Fibroblast of pulmonary artery (primary cell): ENCODE results near the gene NIPA2.
"Not testable (repeated sequence)": the region's sequence is repeated elsewhere in the genome, so short reads cannot be mapped to it uniquely, and the experiment has no call there.

Experiments used
- DNase-seq: peaks from one replicate; pipeline ENCODE4 v3.0.0-alpha.2; 2010; ENCODE audit warnings: low read depth
- H3K4me3 ChIP-seq: replicated peaks from 2 replicates; pipeline ENCODE4 v1.5.1; 2011; ENCODE audit warnings: low read depth, mild to moderate bottlenecking, control low read depth, low read length, moderate library complexity
- TF ChIP-seq, protein P1 (sequence below): IDR thresholded peaks from 2 replicates; pipeline ENCODE4 v1.5.1; 2011; ENCODE audit warnings: mild to moderate bottlenecking, control low read depth, low read length, inconsistent platforms; ENCODE audit errors: missing control alignments

The NIPA2 gene

DNA sequence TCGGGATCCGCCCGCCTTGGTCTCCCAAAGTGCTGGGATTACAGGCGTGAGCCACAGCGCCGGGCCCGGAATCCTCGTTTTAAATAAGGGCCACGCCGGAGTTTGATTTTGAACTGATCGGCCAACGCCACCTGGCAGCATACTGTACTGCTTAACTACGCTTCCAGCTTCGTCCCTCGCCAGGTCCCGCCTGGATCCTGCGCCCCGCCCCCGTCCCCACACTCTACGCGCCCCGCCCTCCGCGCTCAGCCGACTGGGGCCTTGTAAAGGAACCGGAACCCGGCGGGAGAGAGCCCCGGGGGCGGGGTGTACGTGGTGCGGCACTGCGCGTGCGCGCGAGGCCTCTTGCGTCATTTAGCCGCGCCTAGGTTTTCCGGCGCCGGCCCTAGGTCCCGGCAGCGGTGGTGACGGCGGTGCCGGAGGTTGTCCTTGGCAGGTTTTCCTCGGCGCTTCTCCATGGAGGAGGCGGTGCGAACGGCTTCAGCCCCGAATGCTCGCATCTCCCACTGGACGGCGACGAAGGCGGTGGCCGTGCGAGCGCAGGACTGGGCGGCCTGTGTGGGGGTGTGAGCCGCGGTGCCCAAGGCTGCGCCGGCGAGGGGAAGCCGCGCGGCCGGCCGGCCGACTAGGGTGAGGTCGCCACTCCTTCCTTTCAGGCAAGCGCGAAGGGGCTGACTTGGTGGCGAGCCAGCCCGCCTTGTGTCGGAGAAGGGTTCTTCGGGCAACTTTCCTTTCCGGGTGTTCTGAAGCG lies at the start of gene NIPA2:
Gene NIPA2, plus strand, starts transcription at position 375 of the 751 bp plus-strand sequence. CDS start 13,066 bp downstream, outside the sequence.
- peak; percentile 98 for DNase-seq
- TF ChIP-seq, protein P1, sequence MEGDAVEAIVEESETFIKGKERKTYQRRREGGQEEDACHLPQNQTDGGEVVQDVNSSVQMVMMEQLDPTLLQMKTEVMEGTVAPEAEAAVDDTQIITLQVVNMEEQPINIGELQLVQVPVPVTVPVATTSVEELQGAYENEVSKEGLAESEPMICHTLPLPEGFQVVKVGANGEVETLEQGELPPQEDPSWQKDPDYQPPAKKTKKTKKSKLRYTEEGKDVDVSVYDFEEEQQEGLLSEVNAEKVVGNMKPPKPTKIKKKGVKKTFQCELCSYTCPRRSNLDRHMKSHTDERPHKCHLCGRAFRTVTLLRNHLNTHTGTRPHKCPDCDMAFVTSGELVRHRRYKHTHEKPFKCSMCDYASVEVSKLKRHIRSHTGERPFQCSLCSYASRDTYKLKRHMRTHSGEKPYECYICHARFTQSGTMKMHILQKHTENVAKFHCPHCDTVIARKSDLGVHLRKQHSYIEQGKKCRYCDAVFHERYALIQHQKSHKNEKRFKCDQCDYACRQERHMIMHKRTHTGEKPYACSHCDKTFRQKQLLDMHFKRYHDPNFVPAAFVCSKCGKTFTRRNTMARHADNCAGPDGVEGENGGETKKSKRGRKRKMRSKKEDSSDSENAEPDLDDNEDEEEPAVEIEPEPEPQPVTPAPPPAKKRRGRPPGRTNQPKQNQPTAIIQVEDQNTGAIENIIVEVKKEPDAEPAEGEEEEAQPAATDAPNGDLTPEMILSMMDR: no peak
- H3K4me3 ChIP-seq: peak within 1 kb of the TSS; percentile 91

DNA sequence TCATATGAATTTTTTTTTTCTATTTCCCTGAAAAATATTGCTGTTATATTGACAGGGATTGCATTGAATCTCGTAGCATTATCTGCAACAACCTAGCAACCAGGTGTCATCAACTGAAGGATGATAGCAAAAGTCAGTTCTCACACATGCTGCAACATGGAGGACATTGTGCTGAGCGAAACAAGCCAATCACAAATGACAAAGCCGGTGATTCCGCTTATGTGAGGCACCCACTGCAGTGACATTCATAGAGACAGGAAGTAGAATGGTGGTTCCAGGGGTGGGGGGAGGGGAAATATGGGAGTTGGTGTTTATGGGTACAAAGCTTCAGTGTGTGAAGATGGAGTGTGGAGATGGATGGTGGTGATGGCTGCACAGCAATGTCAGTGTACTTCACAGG lies 44.4 kb upstream of the NIPA2 start:
- no peak overlapping the region for H3K4me3 ChIP-seq
- TF ChIP-seq, protein P1: no peak
- no peak for DNase-seq

DNA sequence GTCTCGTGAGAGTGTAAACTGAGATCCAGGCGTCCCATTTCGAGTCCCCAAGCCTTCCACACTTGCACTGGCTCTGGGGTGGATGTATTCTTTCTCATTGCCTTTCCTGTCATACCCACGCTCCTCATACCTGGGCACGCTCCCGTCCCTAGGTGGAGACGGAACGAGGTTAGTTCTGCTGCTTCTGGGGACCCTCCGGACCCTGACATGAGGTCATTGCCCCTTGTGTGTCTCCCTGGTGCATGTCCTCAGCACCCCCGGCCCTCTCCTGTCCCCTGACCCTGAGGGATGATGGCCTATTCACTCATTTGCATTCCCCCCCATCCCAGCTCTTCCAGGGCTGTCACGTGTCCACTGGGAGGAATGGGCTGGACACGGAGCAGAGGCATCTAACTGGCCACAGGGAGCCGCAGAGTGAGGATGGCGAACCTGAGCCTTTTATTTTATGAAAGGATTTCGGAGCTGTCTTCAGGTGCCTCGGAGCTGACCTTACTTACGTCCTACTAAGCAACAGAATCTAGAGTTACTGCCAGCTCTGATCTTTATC lies 43.8 kb upstream of the NIPA2 start:
- TF ChIP-seq, protein P1: no peak
- no peak overlapping the region for H3K4me3 ChIP-seq
- DNase-seq: no peak

DNA sequence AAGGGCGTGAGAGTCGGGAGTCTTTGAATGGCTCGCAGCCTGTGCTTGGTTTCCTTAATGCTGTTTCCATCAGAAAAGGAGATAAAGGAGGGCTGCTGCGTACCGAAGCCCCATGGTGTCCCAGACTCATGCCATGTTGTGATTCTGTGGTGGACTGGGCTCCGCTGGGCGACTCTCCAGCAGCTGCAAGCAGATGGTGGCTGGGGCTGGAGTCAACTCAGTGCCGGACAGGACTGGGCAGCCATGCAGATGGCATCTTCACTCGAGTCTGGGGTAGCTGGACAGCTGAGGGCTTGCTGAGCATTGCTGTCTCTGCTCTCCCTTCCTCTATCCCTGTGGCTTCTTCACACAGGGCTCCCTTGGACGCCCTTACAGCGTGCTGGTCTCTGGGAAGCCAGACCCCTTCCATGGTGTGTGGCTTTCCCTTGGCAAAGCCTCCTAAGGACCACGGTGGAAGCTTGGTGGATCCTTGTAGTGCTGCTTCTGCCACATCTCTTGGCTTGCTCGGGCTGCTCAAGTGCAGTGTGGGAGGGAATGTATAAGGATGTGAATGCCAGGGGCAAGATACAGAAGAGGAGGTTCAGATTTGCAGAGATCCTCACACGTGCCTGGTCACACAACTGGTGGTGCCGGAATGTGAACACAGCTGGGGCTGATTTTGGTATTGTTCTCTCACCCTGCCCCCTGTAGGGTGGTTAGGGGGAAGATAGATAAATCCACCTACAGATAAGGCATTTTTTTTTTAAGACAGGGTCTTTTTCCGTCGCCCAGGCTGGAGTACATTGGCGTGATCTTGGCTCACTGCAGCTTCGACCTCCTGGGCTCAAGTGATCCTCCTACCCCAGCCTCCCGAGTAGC lies 43.0 kb upstream of the NIPA2 start:
- TF ChIP-seq, protein P1: no peak
- DNase-seq: no peak
- no peak overlapping the region for H3K4me3 ChIP-seq

DNA sequence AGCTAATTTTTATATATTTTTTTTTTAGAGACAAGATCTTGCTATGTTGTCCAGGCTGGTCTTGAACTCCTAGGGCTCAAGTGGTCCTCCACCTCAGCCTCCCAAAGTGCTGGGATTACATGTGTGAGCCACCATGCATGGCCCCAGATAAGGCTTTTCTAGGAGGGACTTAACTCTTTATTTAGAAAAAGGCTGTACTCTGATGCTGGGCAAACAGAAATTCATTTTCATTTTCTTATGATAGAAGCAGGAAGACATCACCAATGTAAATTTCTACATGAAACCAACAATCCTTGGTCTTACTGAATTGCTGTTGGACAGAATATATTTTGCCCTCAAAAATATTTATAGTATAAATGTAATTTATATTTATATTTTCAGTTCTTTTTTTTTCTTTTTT lies 42.4 kb upstream of the NIPA2 start:
- no peak overlapping the region for H3K4me3 ChIP-seq
- TF ChIP-seq, protein P1: no peak
- no peak for DNase-seq

DNA sequence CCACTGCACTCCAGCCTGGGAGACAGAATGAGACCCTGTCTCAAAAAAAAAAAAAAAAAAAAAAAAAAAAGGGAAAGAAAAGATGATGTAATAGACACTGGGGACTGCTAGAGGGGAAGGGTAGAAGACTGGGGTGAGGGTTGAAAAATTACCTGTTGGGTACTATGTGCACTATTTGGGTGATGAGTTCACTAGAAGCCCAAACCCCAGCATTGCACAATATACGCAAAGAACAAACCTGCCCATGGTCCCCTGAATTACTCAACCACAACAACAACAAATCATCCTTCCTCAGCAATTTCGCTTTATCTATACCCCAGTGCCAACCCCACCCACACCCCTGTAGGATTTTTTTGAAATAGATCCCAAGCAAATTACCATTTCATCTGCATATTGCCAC lies 38.6 kb upstream of the NIPA2 start:
- no peak for DNase-seq
- TF ChIP-seq, protein P1: no peak
- H3K4me3 ChIP-seq: no peak overlapping the region

DNA sequence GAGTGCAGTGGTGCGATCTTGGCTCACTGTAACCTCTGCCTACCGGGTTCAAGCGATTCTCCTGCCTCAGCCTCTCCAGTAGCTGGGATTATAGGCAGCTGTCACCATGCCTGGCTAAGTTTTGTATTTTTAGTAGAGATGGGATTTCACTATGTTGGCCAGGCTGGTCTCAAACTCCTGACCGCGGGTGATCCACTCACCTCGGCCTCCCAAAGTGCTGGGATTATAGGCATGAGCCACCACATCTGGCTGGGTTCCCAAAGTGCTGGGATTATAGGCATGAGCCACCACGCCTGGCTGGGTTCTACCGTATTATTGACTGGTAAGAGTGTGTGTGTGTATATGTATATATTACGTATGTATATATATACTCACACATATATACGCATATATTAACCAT lies 35.5 kb upstream of the NIPA2 start:
- DNase-seq, H3K4me3 ChIP-seq: not testable (repeated sequence)
